ENCODE results near the gene LIMA1.

LIMA1 gene

GRCh38 chr12:50214018-50214417 is 69.3 kb downstream of the LIMA1 start:
- DNase-seq: no peak

- no peak for DNase-seq
Measured at GRCh38 chr12:50213439-50213838, 69.9 kb downstream of the LIMA1 start.

DNA sequence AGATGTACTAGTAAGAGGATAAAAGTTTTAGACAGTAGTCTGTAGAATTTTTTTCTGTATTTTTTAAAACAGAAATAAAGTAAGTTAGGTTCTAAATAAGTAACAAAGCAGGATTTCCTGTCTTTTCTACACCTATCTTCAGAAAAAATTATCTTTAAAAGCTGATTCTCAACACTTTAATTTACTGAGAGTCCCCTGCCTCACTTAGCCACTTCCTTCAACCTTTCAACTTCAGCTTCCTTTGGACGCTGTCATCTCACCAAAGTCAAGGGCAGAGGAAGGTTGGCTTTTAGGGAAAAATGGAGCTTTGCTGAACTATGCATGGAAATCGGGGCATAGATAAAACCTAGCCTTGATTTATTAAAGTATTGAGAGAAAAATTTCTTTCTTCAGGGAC is 71.3 kb downstream of the LIMA1 start:
- no peak for DNase-seq

GRCh38 chr12:50211392-50212070 is 71.8 kb downstream of the LIMA1 start:
- no peak for DNase-seq

- no peak for DNase-seq
Measured at GRCh38 chr12:50207424-50207823, 75.9 kb downstream of the LIMA1 start.

DNA sequence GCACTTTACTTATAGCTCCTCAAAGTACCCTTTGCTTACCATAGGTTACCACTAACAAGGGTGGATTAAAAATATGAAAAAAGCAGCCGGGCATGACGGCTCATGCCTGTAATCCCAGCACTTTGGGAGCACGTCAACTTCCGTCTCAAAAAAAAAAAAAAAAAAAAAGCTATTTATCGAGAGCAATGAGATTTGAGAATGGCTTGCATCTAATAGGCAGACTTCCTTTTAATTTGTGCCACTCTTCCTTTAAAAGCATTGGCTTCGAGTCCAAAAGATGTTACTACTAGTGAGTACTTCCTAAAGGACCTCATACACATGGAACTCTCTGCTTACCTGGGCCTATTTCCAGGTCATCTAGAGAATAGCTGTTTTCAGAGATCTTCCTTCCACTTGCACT is 77.7 kb downstream of the LIMA1 start:
- no peak for DNase-seq

- no peak for DNase-seq
Measured at GRCh38 chr12:50203691-50204090, 79.6 kb downstream of the LIMA1 start.

GRCh38 chr12:50201987-50202521 is 81.3 kb downstream of the LIMA1 start:
- no peak for DNase-seq

GRCh38 chr12:50200552-50201273 is 82.6 kb downstream of the LIMA1 start:
- no peak for DNase-seq

DNA sequence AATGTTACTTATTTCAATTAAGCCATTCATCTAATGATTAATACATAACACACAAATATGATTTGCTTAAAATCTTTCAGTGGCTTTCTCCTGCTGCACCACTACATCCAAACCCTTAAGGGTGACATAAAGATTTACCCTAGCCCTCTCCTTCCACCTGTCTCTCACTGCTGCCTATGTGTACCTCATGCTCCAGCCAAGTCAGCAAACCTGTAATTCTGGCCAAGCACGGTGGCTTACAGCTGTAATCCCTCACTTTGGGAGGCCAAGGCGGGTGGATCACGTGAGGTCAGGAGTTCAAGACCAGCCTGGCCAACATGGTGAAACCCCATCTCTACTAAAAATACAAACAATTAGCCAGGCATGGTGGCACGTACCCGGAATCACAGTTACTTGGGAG is 84.5 kb downstream of the LIMA1 start:
- no peak for DNase-seq

DNA sequence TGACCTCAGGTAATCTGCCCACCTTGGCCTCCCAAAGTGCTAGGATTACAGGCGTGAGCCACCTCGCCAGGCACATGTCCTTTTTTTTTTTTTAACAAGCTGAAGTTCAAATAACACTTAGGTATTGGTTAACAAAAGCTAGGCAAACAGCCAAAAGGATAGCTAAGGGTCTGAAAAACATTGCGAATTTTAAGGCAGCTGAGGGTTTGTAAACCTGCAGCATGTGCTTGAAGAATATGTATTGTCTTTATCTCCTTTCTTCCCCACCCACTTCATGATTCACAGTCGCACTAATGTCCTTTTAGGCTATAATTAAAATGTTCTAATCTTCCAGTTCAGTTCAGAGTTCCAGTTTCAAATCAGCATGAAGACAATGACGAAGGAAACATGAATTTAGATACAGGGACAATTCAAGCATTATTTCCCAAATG is 86.0 kb downstream of the LIMA1 start:
- DNase-seq: peak; percentile 60

DNA sequence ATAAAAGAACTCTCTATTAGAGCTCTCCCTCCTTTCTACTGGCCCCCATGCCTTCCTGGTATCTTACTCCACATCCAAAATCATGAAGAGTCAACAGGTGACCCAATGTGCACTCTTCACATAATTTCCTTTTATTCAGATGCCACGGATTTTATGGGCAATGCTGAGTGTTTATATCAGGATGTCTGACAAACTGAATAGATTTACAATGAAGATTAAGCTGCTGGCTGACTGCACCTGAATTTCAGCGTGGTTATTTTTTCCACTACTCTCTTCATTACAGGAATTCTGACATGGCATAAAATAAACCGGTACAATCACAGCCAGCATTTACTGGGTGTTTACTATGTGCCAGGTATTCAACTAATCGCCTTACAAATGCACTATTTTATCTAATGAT is 86.8 kb downstream of the LIMA1 start:
- DNase-seq: peak; percentile 68

DNA sequence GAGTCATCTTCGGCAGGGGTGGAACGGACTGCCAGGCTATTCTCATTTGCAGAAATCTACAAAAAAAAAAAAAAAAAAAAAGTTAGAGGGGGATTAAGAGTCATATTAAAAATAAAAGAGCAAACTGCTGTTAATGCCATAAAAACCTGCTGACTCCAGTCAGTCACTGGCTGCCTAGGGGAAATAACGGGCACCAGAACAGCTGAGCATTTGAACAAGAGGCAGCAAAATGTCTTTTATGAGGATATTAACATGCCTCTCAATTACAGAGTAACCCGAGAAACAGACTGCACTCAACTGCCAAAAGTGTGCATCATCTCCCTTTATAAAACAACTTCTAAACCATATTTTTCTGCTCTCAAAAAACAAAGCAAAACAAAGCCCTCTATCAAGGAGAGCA is 87.5 kb downstream of the LIMA1 start:
- peak; percentile 67 for DNase-seq

DNA sequence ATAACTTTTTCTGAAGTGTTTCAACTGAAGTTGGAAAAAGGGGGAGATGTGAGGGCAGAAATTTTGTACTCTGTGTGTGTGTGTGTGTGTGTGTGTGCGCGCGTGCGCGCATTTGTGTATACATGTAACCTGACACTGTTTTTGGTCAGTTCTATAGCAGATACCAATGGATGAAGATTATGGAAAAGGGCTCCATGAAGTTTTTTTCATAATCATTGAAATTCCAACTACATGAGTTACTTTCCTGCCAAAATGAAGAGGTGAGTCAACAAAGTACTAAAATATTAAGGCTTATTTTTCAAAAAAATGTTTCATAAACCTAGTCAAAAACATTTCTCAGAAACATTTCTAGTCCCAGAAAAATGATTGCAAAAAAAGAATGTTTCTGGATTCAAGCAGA is 90.4 kb downstream of the LIMA1 start:
- no peak for DNase-seq

- no peak for DNase-seq
Measured at GRCh38 chr12:50192236-50192635, 91.1 kb downstream of the LIMA1 start.

- no peak for DNase-seq
Measured at GRCh38 chr12:50190859-50191258, 92.5 kb downstream of the LIMA1 start.

- no peak for DNase-seq
Measured at GRCh38 chr12:50188875-50189575, 94.3 kb downstream of the LIMA1 start.

DNA sequence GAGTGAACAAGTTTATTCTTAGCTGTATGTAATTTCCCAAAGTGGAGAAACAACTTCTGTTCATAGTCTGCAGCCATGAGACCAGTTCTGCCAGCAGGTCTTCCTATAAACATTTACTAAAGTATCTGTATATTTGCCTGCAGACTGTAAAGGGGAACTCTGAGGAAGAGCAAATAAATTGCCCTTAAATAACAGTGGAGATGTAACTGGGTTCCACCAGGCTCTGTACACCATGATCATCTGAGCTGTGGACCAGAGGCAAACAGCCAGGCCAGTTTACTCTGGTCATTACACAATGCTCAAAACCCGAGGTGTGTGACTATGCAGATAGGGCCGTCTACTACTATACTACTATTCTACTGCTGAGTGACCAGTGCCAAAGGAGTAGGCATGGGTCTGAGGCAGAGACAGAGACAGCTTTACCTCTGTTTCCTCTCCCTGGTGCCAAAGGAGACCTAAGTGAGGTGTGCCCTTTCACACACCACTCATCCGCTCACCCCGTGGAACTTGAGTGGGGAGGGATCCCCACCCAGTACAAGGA is 95.0 kb downstream of the LIMA1 start:
- DNase-seq: no peak

DNA sequence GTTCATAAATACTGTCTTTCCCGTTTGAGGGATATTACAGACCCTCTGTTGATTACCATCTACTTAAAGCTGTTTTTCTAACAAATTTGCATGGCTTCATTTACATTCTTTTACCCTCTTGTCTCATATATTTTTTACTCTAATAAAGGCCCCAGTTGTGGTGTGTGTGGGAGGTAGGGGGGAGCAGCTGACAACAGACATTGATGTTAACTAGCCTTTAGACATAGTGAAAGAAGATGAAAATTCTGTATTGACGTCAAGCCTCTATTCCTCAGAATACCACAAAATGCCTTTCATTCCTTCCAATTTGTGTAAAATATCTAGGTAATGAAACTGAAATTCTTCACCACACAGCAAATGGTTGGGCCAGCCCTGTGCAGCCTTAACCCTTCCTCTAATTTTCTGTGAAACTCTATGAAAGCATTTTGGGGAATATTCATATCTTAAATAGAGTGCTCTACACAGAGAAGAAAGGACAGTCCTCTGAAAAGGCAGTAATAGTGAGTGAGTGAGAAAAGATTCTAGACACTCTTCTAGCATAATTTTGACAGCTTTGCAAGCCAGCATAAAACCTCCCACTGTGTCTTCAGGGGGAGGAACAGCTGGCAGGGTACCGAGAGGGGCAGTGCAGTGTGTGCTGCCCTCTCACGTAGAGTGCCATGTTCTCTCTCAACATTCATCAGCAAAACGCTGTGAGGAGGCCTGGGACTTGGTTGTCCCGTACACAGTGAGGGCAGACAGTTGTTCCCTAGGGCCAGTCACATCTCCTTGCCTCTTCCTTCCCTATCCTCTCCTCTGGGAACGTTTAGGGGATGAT is 96.0 kb downstream of the LIMA1 start:
- no peak for DNase-seq

DNA sequence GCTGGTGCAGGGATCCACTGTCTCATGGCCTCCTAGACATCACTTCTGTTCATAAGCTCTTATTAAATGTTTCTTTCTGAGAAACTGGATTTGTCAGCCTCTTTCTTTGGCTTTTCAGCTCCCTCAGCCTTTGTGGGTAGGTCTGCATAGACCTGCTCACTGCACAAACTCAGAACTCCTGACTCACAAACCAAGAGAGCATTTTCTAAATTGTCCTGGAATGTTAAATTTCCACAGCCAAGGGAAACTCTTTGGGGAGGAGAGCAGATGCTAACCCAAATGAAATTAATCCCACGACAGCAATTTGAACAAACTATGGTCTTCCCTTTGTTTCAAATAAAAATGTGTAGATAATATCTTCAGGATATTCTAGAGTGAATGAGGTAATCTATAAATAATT is 96.6 kb downstream of the LIMA1 start:
- DNase-seq: no peak

GRCh38 chr12:50185970-50186663 is 97.2 kb downstream of the LIMA1 start:
- peak; percentile 91 for DNase-seq

DNA sequence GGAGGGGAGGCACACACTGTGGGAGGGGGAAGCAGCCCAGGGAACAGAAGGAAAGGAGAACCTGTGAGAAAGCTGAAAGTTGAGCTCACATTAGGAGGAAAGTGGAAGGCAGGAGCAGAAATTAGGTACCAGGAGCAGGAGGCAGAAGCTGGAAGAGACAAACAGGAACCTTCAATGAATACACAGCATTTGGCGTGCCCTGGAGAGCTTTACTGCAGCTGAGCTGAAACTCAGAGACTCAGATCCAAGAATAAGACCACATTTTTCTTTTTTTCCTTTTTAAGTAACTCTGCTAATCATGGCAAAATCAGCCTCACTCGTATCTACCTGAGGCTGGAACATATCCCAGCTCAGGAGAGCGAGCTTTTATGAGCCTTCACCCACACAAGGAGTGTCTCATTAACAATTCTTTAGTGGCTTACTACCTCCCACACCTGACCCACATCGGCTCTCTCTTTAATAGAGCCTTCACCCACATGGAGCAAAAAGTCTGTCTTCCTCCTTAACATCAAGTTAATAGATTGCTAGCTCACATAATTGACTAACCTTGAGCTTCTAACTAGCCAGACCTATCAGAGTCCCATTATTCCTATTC is 97.9 kb downstream of the LIMA1 start:
- peak; percentile 69 for DNase-seq
